OCI-LY1 (cell line): ENCODE results near the gene CNTFR.

Experiments
- H2AFZ ChIP-seq: fragments of 200-600 bp; sonication (generic), shearing (Covaris generic); 2 replicates; pipeline ENCODE4 v1.6.0; 2014; ENCODE audit warnings: antibody characterized with exemption, mild to moderate bottlenecking, low read length
- H3F3A ChIP-seq: fragments of 200-600 bp; sonication (generic), shearing (Covaris generic); 2 replicates; pipeline ENCODE4 v1.6.0; 2014; ENCODE audit warnings: mild to moderate bottlenecking, antibody characterized with exemption, low read length, moderate library complexity; ENCODE audit not compliant: insufficient read depth
- H3K27ac ChIP-seq: fragments of 200-600 bp; sonication (generic); 2 replicates; pipeline ENCODE4 v1.5.1; 2014; ENCODE audit warnings: low read length, mixed run types, mild to moderate bottlenecking, low read depth; ENCODE audit not compliant: poor library complexity, severe bottlenecking
- H3K27me3 ChIP-seq: fragments of 200-600 bp; sonication (generic); 2 replicates; pipeline ENCODE4 v1.6.0; 2014; ENCODE audit warnings: antibody characterized with exemption, mild to moderate bottlenecking, low read length, moderate library complexity; ENCODE audit not compliant: insufficient read depth
- H3K36me3 ChIP-seq: fragments of 200-600 bp; sonication (generic); 2 replicates; pipeline ENCODE4 v1.6.1; 2014; ENCODE audit warnings: mild to moderate bottlenecking, antibody characterized with exemption, low read length, moderate library complexity, mixed read lengths; ENCODE audit not compliant: insufficient read depth
- H3K4me1 ChIP-seq: fragments of 200-600 bp; sonication (generic); 2 replicates; pipeline ENCODE4 v1.5.1; 2014; ENCODE audit warnings: mild to moderate bottlenecking, low read length, moderate library complexity; ENCODE audit not compliant: insufficient read depth, severe bottlenecking
- H3K4me2 ChIP-seq: fragments of 200-600 bp; sonication (generic), shearing (Covaris generic); 2 replicates; pipeline ENCODE4 v1.6.1; 2014; ENCODE audit warnings: low read length
- H3K4me3 ChIP-seq: fragments of 200-600 bp; sonication (generic); 2 replicates; pipeline ENCODE4 v1.5.1; 2014; ENCODE audit warnings: low read length, low read depth, mild to moderate bottlenecking, mixed read lengths; ENCODE audit not compliant: poor library complexity, severe bottlenecking
- H3K79me2 ChIP-seq: fragments of 200-600 bp; shearing (Covaris generic); 2 replicates; pipeline ENCODE4 v1.6.1; 2016; ENCODE audit warnings: mixed run types, low read length, mixed read lengths; ENCODE audit not compliant: insufficient read depth
- H3K9ac ChIP-seq: fragments of 200-600 bp; sonication (generic), shearing (Covaris generic); 2 replicates; pipeline ENCODE4 v1.6.1; 2014; ENCODE audit warnings: mild to moderate bottlenecking, low read length, mixed read lengths
- H3K9me2 ChIP-seq: fragments of 200-600 bp; sonication (generic), shearing (Covaris generic); 2 replicates; pipeline ENCODE4 v1.6.1; 2014; ENCODE audit warnings: low read depth, mild to moderate bottlenecking, low read length, mixed read lengths
- H3K9me3 ChIP-seq: fragments of 200-600 bp; shearing (Covaris generic); 2 replicates; pipeline ENCODE4 v1.6.1; 2014; ENCODE audit warnings: low read length, mixed read lengths
- H4K20me1 ChIP-seq: fragments of 200-600 bp; sonication (generic), shearing (Covaris generic); 2 replicates; pipeline ENCODE4 v1.6.0; 2016; ENCODE audit warnings: mild to moderate bottlenecking, low read length; ENCODE audit not compliant: insufficient read depth
- CTCF ChIP-seq: fragments of 200-600 bp; sonication (generic), shearing (Covaris generic); IDR thresholded peaks from 2 replicates; pipeline ENCODE4 v1.5.1; 2017; ENCODE audit warnings: mild to moderate bottlenecking, antibody characterized with exemption, low read length, moderate library complexity, mixed read lengths
- EZH2 ChIP-seq: fragments of 200-600 bp; sonication (generic), shearing (Covaris generic); IDR thresholded peaks from 2 replicates; pipeline ENCODE4 v1.8.0; 2017; ENCODE audit warnings: borderline replicate concordance, mixed run types, mild to moderate bottlenecking, antibody characterized with exemption, low read length, moderate library complexity, mixed read lengths

CNTFR gene

GRCh38 chr9:34507966-34508365, 81.6 kb downstream of the CNTFR start:
- Histone ChIP-seq H3K27me3 (no peaks in the 10 kb centered on the region), H3K79me2 (no peaks in the 10 kb centered on the region), H3K9me2 (no peaks in the 10 kb centered on the region), H3K4me2 (no peak overlapping the region), H3K27ac (no peak overlapping the region), H3K9ac (no peak overlapping the region), H2AFZ (no peak overlapping the region), H4K20me1 (no peaks in the 10 kb centered on the region), H3K9me3 (no peaks in the 10 kb centered on the region), H3K4me3 (no peak overlapping the region), H3K4me1 (no peaks in the 10 kb centered on the region), H3F3A (no peaks in the 10 kb centered on the region), H3K36me3 (no peaks in the 10 kb centered on the region)
- no peak for TF ChIP-seq CTCF
- no peak for TF ChIP-seq EZH2

GRCh38 chr9:34507556-34507955, 82.0 kb downstream of the CNTFR start:
- H3K4me2 ChIP-seq, result no peak overlapping the region
- no peaks in the 10 kb centered on the region for H3K9me3 ChIP-seq
- no peaks in the 10 kb centered on the region for H3K9me2 ChIP-seq
- H3K4me3 ChIP-seq, result no peak overlapping the region
- no peaks in the 10 kb centered on the region for H4K20me1 ChIP-seq
- H3F3A ChIP-seq, result no peaks in the 10 kb centered on the region
- no peaks in the 10 kb centered on the region for H3K36me3 ChIP-seq
- H3K27me3 ChIP-seq, result no peaks in the 10 kb centered on the region
- H3K27ac ChIP-seq, result no peak overlapping the region
- H3K79me2 ChIP-seq, result no peaks in the 10 kb centered on the region
- no peak overlapping the region for H2AFZ ChIP-seq
- H3K9ac ChIP-seq, result no peak overlapping the region
- TF ChIP-seq EZH2 (no peak), CTCF (no peak)
- H3K4me1 ChIP-seq, result no peaks in the 10 kb centered on the region

GRCh38 chr9:34506623-34507022, 82.9 kb downstream of the CNTFR start:
- Histone ChIP-seq H3F3A (no peaks in the 10 kb centered on the region), H3K27ac (no peak overlapping the region), H3K9me3 (no peaks in the 10 kb centered on the region), H4K20me1 (no peaks in the 10 kb centered on the region), H3K27me3 (no peaks in the 10 kb centered on the region), H3K79me2 (no peaks in the 10 kb centered on the region), H3K9me2 (no peaks in the 10 kb centered on the region), H2AFZ (no peak overlapping the region), H3K9ac (no peak overlapping the region), H3K4me1 (no peaks in the 10 kb centered on the region), H3K4me3 (no peak overlapping the region), H3K36me3 (no peaks in the 10 kb centered on the region), H3K4me2 (no peak overlapping the region)
- TF ChIP-seq CTCF (no peak), EZH2 (no peak)
